GM12872 (cell line): Measurements from ENCODE around the gene NKRF.

Source experiments
- TF ChIP-seq, protein P1 (sequence below): IDR thresholded peaks from 3 replicates; pipeline ENCODE4 v1.5.1; 2011; ENCODE audit warnings: low read depth, mild to moderate bottlenecking, low read length, moderate library complexity; ENCODE audit not compliant: insufficient read depth

Gene NKRF

GRCh38 chrX:119624951-119625668 lies 18.9 kb upstream of the NKRF start:
- TF ChIP-seq, protein P1, sequence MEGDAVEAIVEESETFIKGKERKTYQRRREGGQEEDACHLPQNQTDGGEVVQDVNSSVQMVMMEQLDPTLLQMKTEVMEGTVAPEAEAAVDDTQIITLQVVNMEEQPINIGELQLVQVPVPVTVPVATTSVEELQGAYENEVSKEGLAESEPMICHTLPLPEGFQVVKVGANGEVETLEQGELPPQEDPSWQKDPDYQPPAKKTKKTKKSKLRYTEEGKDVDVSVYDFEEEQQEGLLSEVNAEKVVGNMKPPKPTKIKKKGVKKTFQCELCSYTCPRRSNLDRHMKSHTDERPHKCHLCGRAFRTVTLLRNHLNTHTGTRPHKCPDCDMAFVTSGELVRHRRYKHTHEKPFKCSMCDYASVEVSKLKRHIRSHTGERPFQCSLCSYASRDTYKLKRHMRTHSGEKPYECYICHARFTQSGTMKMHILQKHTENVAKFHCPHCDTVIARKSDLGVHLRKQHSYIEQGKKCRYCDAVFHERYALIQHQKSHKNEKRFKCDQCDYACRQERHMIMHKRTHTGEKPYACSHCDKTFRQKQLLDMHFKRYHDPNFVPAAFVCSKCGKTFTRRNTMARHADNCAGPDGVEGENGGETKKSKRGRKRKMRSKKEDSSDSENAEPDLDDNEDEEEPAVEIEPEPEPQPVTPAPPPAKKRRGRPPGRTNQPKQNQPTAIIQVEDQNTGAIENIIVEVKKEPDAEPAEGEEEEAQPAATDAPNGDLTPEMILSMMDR = no peak

- TF ChIP-seq, protein P1 = no peak
These were observed 18.2 kb upstream of the NKRF start for GRCh38 chrX:119624417-119624816.

GRCh38 chrX:119622356-119623232 lies 16.4 kb upstream of the NKRF start:
- TF ChIP-seq, protein P1 = no peak

GRCh38 chrX:119618439-119618838 lies 12.2 kb upstream of the NKRF start:
- TF ChIP-seq, protein P1 = no peak

- TF ChIP-seq, protein P1 = no peak
These were observed 11.4 kb upstream of the NKRF start for GRCh38 chrX:119617517-119618164.

- TF ChIP-seq, protein P1 = no peak
These were observed 8.6 kb upstream of the NKRF start for GRCh38 chrX:119614776-119615175.

DNA sequence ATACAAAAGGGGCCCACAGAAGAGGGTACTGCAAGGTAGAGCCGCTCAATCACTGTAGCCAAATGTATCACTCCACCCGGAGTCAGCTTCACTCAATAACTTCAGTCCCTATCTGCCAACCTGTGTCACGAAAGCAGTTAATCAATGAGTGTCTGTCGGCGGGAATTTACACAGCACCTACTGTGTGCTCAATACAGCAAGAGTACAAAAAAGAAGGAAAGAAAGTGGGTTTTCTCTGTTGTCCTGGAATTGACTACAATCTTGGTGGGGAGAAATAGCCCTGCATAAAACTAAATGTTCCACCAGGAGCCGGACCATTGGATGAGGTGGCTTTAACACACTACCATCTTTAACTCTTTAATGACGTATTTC lies 780 bp upstream of the NKRF start:
- TF ChIP-seq, protein P1 = no peak
